ENCODE data around the gene ANKRD18A. TPM values are rescaled to one million over a fixed set of nuclear protein-coding genes. Genes with fewer than 3 reads are reported as not detected.
"Not testable (repeated sequence)": the region's sequence is repeated elsewhere in the genome, so short reads cannot be mapped to it uniquely, and the experiment has no call there.

The ANKRD18A gene
- total RNA-seq, 1 experiment from 2014 or later, result 10.5 TPM

DNA sequence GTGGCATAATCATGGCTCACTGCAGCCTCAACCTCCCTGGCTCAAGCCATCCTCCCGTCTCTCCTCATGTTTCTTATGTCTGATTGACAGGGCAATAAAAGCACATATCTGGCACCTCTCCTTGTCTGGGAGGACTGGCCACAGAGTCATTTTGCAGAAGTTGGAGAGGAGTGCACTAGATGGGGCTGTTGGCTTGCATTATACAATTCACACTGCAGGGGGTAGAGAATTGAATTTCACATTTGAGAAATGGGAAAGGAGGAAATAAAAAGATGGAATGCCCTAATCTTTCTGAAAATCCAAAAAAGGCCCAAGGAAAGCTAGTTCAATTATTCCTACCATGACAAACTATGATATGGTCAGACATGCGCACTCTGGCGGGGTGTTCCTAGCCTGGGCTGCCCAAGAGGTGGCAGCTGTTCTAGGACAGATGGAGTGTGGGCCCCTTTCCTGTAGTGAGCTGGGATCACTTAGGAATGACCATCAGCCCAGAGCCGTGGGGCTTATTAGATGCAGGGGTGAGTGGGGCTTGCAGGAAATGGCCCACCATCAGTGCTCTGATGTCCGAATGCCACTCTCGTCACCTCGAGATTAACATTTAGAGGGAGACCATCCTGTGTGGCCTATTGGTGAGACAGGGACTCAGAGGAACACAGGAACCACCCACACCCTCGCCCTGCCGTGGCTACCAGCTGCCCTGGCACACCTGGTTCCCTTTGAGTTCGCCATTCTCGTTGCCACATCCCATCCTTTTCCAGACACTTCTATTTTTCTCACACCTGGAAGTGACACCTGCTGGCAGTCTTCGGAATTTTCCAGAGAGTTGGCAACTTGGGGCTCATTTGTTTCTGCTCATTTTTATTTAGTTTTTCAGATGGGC, 21.8 kb upstream of the ANKRD18A start:
- no peaks in the 10 kb centered on the region for H3K27me3 ChIP-seq
- H3K27ac ChIP-seq, result peak overlapping the region; percentile 64
- DNase-seq, result peak; percentile 85 to 89
- H3K4me1 ChIP-seq, result peaks cover 29% of the 10 kb centered on the region
- no peaks in the 10 kb centered on the region for H3K9me3 ChIP-seq (replicated peaks)
- no peaks in the 10 kb centered on the region for H3K36me3 ChIP-seq
- H3K4me3 ChIP-seq, result no peak overlapping the region

DNA sequence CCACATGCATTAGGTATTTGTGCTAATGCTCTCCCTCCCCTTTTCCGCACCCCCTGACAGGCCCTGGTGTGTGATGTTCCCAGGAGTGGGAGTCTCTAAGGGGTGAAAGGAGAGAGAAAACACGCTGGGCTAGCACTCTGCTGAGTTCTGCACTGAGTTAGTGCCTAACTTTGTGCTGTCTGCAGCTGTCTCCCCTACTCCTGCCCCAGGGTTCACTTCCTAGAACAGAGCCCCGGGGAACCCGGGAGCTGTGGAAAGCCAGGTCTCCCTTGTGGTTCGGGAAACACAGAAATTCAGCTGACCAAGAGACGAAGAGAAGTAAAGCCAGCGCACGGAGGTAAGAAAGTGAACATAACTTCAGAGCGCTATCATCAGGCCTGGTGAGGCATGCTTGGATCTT, 20.7 kb upstream of the ANKRD18A start:
- no peak overlapping the region for H3K27ac ChIP-seq
- no peaks in the 10 kb centered on the region for H3K9me3 ChIP-seq (replicated peaks)
- DNase-seq, result no peak
- H3K36me3 ChIP-seq, result no peaks in the 10 kb centered on the region
- peaks cover 29% of the 10 kb centered on the region for H3K4me1 ChIP-seq
- H3K27me3 ChIP-seq, result no peaks in the 10 kb centered on the region
- H3K4me3 ChIP-seq, result no peak overlapping the region

DNA sequence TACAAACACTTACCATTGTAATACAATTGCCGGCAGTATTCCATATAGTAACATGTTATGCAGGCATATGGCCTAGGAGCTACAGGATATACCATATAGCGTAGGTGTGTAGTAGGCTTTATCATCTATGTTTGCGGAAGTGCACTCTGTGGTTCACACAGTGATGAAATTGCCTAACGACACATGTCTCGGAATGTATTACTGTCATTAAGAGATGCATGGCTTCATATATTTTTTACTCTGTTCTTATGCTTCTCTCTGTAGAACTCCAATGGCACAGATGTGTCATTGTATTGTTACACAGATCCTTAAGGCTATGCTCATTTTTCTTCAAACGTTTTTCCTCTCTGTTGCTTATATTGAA, 19.2 kb upstream of the ANKRD18A start:
- no peaks in the 10 kb centered on the region for H3K27me3 ChIP-seq
- peaks cover 29% of the 10 kb centered on the region for H3K4me1 ChIP-seq
- no peak overlapping the region for H3K4me3 ChIP-seq
- no peak overlapping the region for H3K27ac ChIP-seq
- no peaks in the 10 kb centered on the region for H3K36me3 ChIP-seq
- no peak for DNase-seq
- H3K9me3 ChIP-seq (replicated peaks), result no peaks in the 10 kb centered on the region

DNA sequence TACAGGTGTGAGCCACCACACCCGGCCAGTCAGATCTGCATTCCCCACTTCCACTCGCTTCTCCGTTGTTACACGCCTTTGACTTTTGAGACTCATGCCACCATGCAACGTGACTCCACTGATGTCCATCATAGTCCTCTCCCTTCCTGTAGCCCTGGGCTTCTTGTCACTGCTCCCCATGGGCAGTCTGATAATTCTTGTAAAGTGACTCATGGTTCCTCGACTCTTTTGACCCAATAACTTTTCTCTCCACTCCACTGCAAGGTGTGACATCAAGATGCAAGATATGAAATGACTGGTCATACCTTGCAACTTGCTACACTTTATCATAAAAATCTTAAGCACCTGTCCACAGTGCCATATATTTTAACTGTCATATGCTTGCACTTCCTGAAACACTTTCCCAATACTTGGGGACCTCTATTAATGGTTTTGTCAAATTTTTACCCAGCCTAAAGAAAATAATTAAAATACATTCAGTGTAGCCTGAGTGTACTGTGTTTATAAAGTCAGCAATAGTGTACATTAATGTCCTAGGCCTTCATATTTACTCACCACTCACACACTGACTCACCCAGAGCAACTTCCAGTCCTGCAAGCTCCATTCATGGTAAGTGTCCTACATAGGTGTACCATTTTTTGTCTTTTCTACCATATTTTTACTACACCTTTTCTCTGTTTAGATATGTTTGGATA, 18.6 kb upstream of the ANKRD18A start:
- Histone ChIP-seq H3K9me3 (replicated peaks) (no peaks in the 10 kb centered on the region), H3K36me3 (no peaks in the 10 kb centered on the region), H3K4me1 (peaks cover 25% of the 10 kb centered on the region), H3K27ac (no peak overlapping the region), H3K27me3 (no peaks in the 10 kb centered on the region), H3K4me3 (no peak overlapping the region)
- no peak for DNase-seq

DNA sequence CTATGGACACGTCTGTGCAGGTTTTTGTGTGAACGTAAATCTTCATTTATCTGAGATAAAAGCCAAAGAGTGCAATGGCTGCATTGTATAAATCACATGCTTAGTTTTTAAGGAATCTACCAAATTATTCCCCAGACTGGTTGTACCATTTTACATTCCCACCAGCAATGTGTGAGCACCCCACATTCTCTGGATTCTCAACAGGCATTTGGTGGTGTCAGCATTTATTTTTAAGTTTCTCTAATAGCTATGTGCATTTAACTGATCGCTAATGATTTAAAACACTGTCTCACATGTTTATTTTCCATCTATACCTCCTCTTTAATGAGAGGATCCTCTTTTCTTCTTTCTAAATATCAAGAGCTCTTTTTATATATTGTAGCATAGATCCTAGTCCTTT, 13.9 kb upstream of the ANKRD18A start:
- Histone ChIP-seq H3K4me3 (no peak overlapping the region), H3K9me3 (replicated peaks) (no peaks in the 10 kb centered on the region), H3K27me3 (no peaks in the 10 kb centered on the region), H3K36me3 (no peaks in the 10 kb centered on the region), H3K27ac (no peak overlapping the region), H3K4me1 (no peaks in the 10 kb centered on the region)
- DNase-seq, result no peak

DNA sequence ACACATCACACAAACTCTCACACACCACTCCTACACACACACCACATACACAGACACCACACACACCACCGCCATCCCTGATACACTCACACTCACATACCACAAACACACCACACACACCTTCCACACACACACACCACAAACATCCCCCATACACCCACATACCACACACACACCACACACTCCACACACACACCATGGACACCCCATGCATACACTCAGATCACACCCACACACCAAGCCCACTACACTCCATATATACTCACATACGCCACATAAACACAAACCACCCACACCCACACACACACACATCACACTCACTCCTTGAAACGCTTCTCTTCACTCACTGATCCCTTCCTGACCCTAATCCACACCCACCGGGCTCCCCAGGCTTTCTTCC, 9.1 kb upstream of the ANKRD18A start:
- no peak for DNase-seq
- Histone ChIP-seq H3K36me3 (0 out of 2 replicates have a peak, but pooled peaks cover 2% of the 10 kb centered on the region), H3K4me1 (no peaks in the 10 kb centered on the region), H3K27ac (no peak overlapping the region), H3K4me3 (no peak overlapping the region), H3K9me3 (replicated peaks) (no peaks in the 10 kb centered on the region; the same call in 1 of the 2 replicates), H3K27me3 (no peaks in the 10 kb centered on the region)

DNA sequence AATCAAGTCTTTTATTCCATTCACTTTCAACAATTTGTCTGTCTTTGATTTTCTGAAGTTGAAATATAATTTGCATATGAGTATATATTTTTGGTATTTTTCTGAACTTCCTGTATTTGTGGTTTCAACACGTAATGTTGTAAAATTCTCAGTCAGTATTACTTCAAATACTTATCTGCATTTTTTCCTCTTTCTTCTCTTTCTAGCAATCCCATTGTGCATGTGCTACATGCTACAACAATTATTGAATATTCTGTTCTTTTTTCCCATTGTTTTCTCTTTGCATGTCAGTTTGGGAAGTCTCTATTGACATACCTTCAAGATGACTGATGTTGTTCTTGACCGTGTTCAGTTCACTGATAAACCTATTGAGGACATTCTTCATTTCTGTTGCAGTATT, 5.6 kb upstream of the ANKRD18A start:
- Histone ChIP-seq H3K36me3 (peaks cover 9% of the 10 kb centered on the region; the same call in 1 of the 2 replicates), H3K27ac (no peak overlapping the region), H3K4me1 (no peaks in the 10 kb centered on the region), H3K4me3 (no peak overlapping the region), H3K9me3 (replicated peaks) (no peaks in the 10 kb centered on the region; the same call in 1 of the 2 replicates), H3K27me3 (no peaks in the 10 kb centered on the region)
- DNase-seq, result no peak

DNA sequence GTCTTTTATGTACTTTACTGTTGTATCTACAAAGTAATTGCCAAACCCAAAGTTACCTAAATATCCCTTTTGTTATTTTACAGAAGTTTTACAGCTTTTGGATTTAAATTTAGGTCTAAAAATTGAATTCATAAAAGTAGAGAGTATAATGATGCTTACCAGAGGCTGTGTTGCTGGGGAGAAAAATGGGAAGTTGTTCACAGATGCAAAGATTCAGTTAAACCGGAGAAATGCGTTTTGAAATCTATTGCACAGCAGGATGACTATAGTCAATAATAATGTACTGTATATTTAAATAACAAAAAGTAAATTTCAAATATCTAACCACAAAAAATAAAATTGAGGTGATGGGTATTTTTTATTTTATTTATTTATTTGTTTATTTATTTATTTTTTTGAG, 2.6 kb upstream of the ANKRD18A start:
- H3K36me3 ChIP-seq, result peaks cover 9% of the 10 kb centered on the region; the same call in 1 of the 2 replicates
- no peaks in the 10 kb centered on the region; the same call in 1 of the 2 replicates for H3K9me3 ChIP-seq (replicated peaks)
- H3K4me1 ChIP-seq, result no peaks in the 10 kb centered on the region
- no peak for DNase-seq
- peak overlapping the region; percentile 78; the same call in 1 of the 2 replicates for H3K27ac ChIP-seq
- peak overlapping the region; percentile 74 for H3K4me3 ChIP-seq
- H3K27me3 ChIP-seq, result no peaks in the 10 kb centered on the region

DNA sequence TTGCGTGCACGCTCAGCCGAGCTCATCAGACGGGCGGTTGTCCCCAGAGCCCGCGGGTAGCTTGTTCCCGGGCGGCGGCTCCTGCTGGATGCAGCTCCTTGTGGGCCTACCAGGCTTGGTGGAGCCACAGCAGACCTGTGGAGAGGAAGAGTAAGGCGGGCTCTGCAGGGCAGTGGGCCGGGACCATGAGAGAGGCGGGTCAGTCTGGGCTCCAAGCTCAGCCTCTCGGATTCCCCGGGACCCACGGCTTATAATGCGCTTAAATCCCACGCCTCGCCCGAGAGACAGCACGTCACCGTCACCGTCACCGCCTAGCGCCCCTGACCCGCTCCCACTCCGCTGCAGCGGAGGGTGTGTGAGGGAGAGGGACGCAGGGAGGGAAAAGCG, 1.9 kb upstream of the ANKRD18A start:
- Histone ChIP-seq H3K4me3 (peak overlapping the region; percentile 74), H3K9me3 (replicated peaks) (no peaks in the 10 kb centered on the region; the same call in 1 of the 2 replicates), H3K4me1 (no peaks in the 10 kb centered on the region), H3K27ac (peak overlapping the region; percentile 78), H3K36me3 (peaks cover 9% of the 10 kb centered on the region; the same call in 1 of the 2 replicates), H3K27me3 (no peaks in the 10 kb centered on the region)
- peak; percentile 60 for DNase-seq

DNA sequence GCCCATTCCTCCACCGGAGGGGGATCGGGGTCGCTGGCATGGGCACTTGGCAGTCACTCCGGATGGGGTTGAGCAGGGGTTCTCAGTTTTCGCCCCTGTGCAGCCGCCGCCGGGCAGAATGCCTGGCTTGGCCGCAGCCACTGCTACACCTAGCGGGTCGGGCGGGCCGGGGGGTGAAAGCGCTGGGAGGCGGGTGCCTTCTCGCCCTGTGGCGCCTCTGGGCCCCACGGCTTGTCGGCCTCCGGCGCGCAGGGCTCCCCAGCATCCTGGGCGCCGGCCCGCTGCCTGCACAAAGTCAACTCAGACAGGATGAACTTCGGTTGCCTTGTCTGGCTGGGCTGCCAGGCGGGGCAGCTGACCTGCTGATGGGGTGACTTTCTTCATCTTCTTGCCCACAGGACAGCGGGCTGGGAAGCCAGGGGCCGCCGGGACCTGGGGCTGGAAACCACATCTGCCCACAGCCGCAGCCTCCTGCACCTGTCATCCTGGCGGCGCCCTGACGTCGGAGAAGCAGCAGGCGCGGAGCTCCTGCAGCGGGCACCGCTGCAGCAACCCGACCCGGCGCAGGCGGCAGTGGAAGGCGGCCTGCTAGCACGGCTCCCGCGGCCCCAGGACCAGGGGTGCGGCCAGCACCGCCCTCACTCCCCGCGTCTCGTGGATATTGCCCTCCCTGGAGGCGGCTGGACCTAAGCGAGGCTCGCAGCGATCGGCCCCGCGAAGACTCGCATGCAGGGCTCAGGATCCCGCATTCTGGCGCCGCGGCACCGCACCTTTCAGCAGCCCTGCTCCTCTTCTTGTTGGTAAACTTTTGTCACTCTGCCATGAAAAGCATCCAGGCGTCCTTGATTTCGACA, 1.3 kb upstream of the ANKRD18A start:
- peak; percentile 78 to 79 for DNase-seq
- peak overlapping the region; percentile 74 for H3K4me3 ChIP-seq
- H3K27me3 ChIP-seq, result no peaks in the 10 kb centered on the region

DNA sequence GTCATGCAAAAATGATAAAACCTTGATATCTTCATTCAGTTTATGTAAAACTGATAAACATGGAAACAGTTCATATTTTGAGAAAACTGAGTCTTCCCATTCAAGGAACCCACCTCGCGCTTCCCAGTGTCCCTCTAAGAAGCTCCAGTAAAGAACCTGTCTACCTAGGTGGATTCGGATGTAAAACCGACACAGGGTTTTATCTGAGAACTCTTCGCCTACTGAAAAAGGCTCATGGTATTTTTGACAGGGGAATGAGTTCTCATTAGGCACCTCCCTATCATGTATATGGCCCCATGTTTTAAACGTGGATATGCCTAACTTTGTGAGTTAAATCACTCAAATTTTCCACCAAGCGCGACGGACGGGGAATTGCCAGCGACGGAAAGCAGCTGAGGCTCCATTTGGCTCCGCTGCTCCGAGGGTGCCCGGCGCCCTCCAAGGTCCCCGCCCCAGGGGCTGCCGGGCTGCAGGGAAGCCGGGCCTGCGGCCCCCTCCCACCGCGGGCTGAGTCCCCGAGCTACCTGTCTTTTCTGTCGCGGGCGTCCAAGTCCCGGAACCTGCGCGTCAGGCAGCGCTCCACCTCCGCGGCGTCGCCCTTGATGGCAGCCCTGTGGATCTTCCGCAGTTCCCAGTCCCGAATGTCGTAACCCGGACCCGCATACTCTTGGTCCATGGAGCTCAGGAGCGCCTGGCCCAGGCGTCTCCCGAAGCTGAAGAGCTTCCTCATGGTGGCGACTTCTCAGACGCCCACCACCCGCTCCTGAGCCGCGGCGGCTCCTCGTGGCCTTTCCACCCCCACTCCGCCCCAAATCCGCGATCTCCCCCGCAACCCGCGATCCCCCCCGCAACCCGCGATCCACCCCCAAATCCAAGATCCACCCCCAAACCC, 594 bp downstream of the ANKRD18A start:
- peak; percentile 21 to 42 for DNase-seq
- Histone ChIP-seq H3K4me3 (peak overlapping the region; percentile 74), H3K27me3 (no peaks in the 10 kb centered on the region), H3K36me3 (peaks cover 9% of the 10 kb centered on the region; the same call in 1 of the 2 replicates), H3K27ac (peak overlapping the region; percentile 78), H3K9me3 (replicated peaks) (no peaks in the 10 kb centered on the region; the same call in 1 of the 2 replicates), H3K4me1 (no peaks in the 10 kb centered on the region)

More for the DNA sequence above, 1.3 kb upstream of the ANKRD18A start:
- Histone ChIP-seq H3K27ac (peak overlapping the region; percentile 78), H3K4me1 (no peaks in the 10 kb centered on the region), H3K36me3 (peaks cover 9% of the 10 kb centered on the region; the same call in 1 of the 2 replicates), H3K9me3 (replicated peaks) (no peaks in the 10 kb centered on the region; the same call in 1 of the 2 replicates)

DNA sequence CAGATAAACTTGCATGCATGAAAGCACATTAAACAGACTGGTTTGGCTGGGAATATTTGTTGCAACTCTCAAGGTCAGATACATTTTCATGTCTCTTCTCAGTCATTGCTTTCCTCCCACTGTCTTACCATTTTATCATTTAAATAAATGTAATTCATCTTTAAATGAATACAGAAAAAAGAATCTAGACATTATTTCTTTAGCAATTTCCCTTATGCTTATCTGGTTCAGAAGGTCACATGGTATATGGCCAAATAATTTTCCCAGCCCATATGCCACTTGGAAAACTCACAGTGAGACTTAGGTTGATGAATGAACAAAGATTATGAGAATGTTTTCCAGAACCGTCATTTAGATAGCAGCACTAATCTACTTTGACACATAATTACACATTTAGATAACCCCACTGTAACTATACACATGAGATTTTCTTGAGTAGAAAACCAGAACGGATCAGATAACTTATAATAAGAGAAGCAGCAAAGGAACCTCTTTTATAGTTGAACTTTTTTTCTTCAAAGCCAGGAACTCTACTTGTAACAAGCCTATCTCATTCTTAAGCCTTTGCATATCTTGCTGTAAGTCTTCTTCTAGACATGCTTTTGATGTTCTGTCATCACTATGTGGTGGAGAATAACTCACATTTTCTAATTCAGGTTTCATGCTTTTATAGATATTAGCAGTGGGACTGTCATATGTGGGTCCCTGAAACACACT, 22.2 kb downstream of the ANKRD18A start:
- H3K4me3 ChIP-seq; H3K9me3 ChIP-seq (replicated peaks); H3K27me3 ChIP-seq; DNase-seq; H3K27ac ChIP-seq; H3K36me3 ChIP-seq; H3K4me1 ChIP-seq: not testable (repeated sequence)

DNA sequence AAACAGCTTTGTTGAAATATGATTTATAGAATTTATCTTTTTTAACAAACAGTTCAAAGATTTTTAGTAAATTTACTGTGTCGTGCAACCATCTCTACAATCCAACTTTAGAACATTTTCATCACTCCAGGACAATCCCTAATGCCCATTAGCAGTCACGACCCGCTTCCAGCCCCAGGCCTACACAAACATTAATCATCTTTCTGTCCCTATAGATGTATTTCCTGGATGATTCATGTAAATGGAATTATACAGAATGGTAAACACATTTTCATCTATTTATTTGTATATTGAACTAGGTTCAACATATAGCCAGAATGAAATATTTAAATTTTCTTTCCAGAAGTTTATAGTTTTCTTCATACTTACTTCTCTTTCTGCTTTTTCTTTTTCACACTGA, 25.3 kb downstream of the ANKRD18A start:
- not testable (repeated sequence) for H3K9me3 ChIP-seq (replicated peaks); H3K27ac ChIP-seq; H3K4me1 ChIP-seq; H3K27me3 ChIP-seq; DNase-seq; H3K36me3 ChIP-seq; H3K4me3 ChIP-seq
